ENCODE data around the gene MYMX.

DNA sequence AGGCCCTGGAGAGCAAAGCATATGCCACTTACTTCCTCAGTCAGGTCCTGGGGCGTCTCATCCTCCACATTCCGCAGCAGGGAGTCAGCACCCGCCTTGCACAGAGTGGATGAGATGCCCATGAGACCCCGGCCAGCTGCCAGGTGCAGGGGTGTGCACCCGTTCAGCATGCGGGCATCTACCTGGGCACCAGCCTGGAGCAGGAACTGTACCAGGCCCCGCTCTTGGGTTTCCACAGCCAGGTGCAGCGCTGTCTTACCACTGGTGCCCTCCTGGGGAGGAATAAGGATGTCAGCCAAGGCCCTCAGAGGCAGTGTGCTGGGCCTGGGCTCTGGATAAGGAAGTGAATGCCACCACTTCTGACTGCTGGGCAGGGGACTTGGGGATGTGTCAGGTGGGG, 43.3 kb downstream of the MYMX start:
- TF ChIP-seq EP300 (IDR thresholded peaks at IDR 0.05; ENCODE audit: low read depth), result no peak
- TF ChIP-seq, protein P1, sequence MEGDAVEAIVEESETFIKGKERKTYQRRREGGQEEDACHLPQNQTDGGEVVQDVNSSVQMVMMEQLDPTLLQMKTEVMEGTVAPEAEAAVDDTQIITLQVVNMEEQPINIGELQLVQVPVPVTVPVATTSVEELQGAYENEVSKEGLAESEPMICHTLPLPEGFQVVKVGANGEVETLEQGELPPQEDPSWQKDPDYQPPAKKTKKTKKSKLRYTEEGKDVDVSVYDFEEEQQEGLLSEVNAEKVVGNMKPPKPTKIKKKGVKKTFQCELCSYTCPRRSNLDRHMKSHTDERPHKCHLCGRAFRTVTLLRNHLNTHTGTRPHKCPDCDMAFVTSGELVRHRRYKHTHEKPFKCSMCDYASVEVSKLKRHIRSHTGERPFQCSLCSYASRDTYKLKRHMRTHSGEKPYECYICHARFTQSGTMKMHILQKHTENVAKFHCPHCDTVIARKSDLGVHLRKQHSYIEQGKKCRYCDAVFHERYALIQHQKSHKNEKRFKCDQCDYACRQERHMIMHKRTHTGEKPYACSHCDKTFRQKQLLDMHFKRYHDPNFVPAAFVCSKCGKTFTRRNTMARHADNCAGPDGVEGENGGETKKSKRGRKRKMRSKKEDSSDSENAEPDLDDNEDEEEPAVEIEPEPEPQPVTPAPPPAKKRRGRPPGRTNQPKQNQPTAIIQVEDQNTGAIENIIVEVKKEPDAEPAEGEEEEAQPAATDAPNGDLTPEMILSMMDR (IDR thresholded peaks at IDR 0.05), result no peak
- no peak for TF ChIP-seq POLR2A (IDR thresholded peaks at IDR 0.05)
- no peak for TF ChIP-seq POLR2AphosphoS5 (IDR thresholded peaks at IDR 0.05)
